Mammary epithelial cell (primary cell): Measurements from ENCODE around the gene TUT4.

Experiments used
- EZH2 ChIP-seq: IDR thresholded peaks from 2 replicates; pipeline ENCODE4 v1.6.1; 2012; ENCODE audit warnings: low read length, inconsistent platforms, borderline replicate concordance
- TF ChIP-seq, protein P1 (sequence below), 2 donors: IDR thresholded peaks in 1 of 2; conservative IDR thresholded peaks in 1 of 2; 2 replicates each; pipeline ENCODE4 v1.5.1; 2011 to 2012; ENCODE audit warnings: inconsistent platforms in 2 of 2, low read length in 2 of 2, mild to moderate bottlenecking in 2 of 2, control low read depth in 1 of 2, low read depth in 1 of 2; ENCODE audit not compliant: insufficient read depth in 1 of 2; ENCODE audit errors: extremely low read depth in 1 of 2

DNA sequence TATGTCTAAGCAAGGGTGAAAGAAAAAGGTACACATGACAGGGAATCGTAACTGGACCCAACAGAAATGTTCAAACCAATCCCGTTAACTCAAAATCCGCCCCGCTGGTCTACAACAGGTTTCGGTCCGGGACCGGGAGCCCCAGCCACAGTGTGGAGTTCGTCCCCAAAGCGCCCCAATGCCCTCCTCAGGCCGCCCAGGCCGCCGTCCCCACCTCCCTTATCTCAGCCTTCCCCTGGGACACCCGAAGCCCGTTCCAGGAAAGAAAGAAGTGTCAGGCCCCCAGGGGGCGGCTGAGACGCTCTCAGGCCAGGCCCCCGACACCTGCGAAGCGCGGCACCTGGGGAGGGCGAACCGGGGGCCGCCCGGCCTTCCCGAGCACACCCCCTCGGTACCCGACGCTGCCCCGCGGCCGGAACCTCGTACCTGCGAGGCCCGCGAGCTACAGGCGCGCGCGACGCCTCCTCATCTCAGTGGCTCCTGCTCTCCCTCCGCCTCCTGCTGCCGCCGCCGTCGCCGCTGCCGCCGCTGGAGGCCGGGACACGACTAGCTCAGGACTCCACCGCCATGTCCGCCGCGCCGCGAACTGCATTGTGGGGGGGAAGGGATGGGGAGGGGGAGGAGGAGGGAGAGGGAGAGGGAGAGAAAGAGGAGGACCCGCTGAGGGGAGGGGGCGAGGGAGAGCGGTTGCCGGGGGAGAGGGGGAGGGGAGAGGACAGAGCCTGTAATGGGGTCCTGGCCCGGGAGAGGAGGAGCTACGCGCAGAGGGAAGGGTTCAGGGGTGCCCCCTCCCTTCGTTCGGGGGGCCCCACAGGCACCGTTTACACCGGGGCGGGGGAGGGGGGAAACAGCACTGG, at the start of gene TUT4:
- TF ChIP-seq, protein P1, sequence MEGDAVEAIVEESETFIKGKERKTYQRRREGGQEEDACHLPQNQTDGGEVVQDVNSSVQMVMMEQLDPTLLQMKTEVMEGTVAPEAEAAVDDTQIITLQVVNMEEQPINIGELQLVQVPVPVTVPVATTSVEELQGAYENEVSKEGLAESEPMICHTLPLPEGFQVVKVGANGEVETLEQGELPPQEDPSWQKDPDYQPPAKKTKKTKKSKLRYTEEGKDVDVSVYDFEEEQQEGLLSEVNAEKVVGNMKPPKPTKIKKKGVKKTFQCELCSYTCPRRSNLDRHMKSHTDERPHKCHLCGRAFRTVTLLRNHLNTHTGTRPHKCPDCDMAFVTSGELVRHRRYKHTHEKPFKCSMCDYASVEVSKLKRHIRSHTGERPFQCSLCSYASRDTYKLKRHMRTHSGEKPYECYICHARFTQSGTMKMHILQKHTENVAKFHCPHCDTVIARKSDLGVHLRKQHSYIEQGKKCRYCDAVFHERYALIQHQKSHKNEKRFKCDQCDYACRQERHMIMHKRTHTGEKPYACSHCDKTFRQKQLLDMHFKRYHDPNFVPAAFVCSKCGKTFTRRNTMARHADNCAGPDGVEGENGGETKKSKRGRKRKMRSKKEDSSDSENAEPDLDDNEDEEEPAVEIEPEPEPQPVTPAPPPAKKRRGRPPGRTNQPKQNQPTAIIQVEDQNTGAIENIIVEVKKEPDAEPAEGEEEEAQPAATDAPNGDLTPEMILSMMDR (conservative IDR thresholded peaks at IDR 0.05 in 1 of 2, IDR thresholded peaks at IDR 0.05 in 1 of 2; ENCODE audit: extremely low read depth in 1 of 2, insufficient read depth in 1 of 2, low read depth in 1 of 2, low read length in 2 of 2), result peak in 1 of 2 donors; percentile 9
- no peak for TF ChIP-seq EZH2
